HG03575 (cell line): ENCODE measurements around the gene DNAH7.

ENCODE experiments used
- ATAC-seq: cut with Tn5 transposase; IDR thresholded peaks from one replicate; pipeline ENCODE4 v1.9.1; 2021; ENCODE audit not compliant: unreplicated experiment, insufficient number of reproducible peaks, low FRiP score; ENCODE audit errors: extremely low read depth

The DNAH7 gene

GRCh38 chr2:195902857-195903256 is 165.8 kb downstream of the DNAH7 start:
- no peak for ATAC-seq

DNA sequence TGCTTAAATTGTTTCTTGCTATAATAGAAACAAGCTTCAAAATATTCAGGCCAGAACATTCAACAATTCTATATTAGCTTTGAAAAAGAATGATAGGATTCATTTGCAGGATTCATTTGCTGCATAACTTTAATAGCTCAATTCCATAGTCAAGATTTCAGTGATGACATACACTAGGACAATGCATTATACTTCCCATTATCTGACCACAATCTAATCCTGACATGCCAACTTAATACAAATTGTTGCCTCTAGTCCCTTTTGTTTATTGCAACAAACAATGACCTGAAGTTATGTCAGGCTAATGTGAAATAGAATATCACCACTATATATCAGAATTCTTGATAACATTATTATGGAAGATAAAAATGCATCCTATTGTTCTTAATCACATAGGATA is 169.4 kb downstream of the DNAH7 start:
- no peak for ATAC-seq

GRCh38 chr2:195898505-195899191 is 170.0 kb downstream of the DNAH7 start:
- no peak for ATAC-seq

- ATAC-seq: no peak
Measured at GRCh38 chr2:195891081-195891480, 177.6 kb downstream of the DNAH7 start.

DNA sequence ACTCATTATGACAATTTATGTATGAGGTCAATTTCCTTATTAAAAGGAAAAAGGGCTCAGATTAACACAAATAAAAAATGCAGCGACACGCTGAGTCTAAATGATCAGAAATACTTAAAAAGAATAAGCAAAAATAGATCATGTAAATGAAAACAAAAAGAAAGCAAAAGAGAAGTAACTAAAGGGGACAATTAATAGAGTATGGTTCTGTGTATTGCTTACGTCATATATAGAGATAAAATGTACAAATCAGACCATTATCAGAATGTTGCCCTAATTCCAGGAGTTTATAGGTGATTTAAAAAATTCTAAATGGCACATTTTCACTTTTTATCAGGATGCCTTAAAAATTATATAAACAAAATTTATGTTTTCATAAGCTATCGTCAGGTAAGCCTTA is 189.5 kb downstream of the DNAH7 start:
- no peak for ATAC-seq

DNA sequence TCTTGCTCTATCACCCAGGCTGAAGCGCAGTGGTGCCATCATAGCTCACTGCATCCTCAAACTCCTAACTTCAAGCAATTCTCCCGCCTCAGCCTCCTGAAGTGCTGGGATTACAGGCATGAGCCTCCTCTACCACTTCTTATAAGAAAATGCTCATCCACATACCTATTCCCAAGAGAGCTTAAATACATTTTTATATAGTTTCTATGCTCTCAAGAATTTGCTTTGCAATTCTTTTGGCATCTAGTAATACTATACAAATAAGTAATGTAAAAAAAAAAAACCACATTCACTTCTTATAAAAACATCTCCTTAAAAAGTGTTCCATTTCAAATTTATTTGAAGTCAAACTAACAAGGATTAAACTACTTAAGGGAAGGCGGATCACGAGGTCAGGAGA is 197.3 kb downstream of the DNAH7 start:
- no peak for ATAC-seq

DNA sequence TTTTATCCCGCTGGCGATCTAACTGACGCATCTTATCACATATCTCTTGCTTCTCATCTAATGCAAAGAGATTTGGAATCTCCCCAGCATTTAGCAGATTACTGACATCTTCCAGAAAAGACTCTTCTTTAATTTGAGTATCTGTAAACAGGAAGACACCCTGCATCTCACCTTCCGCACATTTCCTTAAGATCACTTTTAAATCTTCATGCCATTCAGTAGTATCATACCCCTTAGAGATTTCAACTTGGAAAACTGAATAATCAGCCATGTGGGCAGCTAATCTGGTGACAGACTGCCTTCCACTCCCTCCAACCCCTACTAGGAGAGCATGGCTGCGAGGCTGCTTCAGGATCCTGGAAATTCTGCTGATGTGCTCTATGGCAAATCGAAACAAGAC is 204.3 kb downstream of the DNAH7 start:
- ATAC-seq: no peak

DNA sequence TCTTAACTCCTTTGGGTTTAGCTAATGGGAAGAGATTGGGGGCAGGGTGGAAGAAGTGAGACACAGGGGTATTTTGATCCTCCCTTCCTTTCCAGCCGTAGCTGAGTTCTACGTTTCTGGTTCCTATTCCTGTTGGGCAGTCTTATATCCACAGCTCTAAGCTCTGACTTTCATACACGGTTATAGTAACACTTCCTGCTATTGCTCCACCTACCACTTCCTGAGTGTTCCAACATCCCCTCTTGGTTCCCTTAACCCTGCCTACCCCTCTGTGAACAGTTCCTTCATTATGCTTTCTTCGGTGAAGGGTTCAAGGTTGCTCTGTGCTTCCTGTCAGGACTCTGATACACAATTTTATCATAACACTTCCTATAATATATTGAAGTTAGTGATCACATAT is 205.1 kb downstream of the DNAH7 start:
- no peak for ATAC-seq

DNA sequence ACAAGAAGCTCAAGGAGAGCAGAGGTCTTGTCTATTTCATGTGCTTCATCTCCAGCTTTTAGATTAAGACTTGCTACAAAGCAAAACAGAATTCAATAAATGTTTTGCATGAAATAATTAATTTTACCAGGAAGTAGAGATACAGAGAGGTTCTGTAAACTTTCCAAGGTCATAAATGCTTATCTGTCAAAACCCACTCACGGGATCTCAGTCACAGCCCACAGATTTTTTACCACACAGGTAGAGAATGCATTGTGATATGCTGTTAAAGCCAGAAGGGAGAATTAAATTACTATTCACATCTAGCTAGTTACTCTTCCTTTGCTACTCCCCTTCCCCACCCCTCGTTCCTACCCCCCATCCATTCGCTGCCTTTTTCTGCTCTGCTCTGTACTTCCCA is 205.5 kb downstream of the DNAH7 start:
- ATAC-seq: no peak

- ATAC-seq: no peak
Measured at GRCh38 chr2:195861821-195862220, 206.8 kb downstream of the DNAH7 start.

GRCh38 chr2:195859513-195859912 is 209.1 kb downstream of the DNAH7 start:
- ATAC-seq: no peak

GRCh38 chr2:195857132-195857531 is 211.5 kb downstream of the DNAH7 start:
- ATAC-seq: no peak

GRCh38 chr2:195850764-195851163 is 217.9 kb downstream of the DNAH7 start:
- ATAC-seq: no peak

DNA sequence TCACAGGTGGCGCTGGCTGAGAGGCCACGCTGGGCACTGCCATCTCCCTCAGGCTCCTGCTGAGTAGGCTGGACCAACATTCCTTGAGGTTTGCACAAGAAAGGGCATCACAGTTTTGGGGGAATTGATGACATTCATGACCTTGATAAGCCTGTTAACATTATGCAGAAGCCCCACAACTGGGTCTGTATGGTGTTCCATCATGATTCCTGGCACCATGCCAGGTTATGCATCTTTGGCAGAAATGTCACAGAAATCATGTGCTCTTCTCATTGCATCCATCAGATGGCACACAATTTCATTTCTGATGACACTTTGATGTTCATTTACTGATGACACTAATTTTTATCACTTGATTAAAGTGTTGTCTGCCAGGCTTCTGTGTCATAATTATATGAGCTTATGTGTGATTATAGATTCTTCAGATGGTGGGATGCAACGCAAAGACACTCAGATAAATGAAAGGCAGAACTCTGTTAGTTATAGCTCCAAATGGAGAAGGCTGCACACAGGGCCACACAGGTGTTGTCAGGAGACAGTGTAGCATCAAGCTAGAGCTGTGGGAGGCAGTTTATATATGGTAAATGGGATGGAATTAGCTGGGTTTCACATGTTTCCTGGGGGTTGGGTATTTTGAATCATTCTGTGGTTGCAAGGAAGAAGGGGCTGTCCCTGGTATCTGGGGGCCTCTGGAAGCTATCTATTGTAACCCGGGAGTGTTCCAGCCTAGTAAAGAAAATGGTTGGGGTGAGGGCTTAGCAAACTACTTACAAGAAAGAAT is 220.3 kb downstream of the DNAH7 start:
- ATAC-seq: no peak

DNA sequence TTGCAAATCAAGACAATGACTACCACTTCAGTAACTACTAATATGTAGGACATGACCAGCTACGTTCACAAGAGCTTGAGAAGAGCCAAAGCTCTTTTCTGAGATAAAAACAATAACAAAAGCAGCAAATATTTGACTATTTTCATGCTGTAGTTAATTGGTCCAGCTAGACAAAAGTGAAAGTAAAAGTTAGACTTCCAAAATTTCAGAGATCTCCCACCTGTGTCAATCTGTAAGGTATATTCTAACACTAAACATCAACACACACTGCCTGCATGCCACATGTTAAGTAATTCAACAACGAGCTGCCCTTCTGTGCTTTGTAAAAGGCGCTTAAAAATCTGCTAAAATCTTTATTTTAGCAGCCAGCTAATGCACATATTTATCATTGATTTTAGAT is 225.7 kb downstream of the DNAH7 start:
- ATAC-seq: no peak

- ATAC-seq: no peak
Measured at GRCh38 chr2:195838002-195838401, 230.6 kb downstream of the DNAH7 start.

- ATAC-seq: no peak
Measured at GRCh38 chr2:195836002-195836401, 232.6 kb downstream of the DNAH7 start.

DNA sequence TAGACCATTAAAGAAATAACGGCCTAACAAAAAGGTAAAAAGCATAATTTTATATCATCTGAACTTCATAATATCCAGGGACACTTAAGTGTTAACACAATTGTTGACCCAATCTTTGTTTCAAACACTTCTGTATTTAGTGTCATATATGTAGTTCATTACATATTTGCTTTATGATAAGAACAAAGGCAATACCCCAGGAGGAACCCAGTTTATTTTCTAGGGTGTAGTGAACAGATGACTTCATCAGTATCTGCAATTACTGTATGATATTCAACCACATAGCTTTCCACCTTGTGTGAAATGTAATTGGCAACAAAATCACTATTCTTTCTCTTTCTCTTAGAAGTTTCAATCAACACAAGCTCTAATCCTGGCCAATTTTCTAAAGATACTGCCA is 233.8 kb downstream of the DNAH7 start:
- no peak for ATAC-seq

- ATAC-seq: no peak
Measured at GRCh38 chr2:195830968-195831950, 237.4 kb downstream of the DNAH7 start.

GRCh38 chr2:195824478-195824877 is 244.2 kb downstream of the DNAH7 start:
- ATAC-seq: no peak
